ENCODE data around the gene SPTA1. TPM values are rescaled to one million over a fixed set of nuclear protein-coding genes. Genes with fewer than 3 reads are reported as not detected.

The SPTA1 gene
- polyA plus RNA-seq, 3 donors: 0.19 to 0.28 TPM; not detected in 1

GRCh38 chr1:158644449-158644848, 42.1 kb downstream of the SPTA1 start:
- Mint-ChIP-seq H3K27ac (peak overlapping the region; percentile 83 to 94 (median 89)), H3K4me1 (peaks cover 51% of the 10 kb centered on the region), H3K9me3 (peaks cover 0 to 2% (median 0%) of the 10 kb centered on the region in 7 donors), H3K4me3 (peak overlapping the region in 1 of 2 donors; percentile 21), H3K36me3 (no peaks in the 10 kb centered on the region), H3K27me3 (ENCODE audit: low read depth in 3 of 3) (peaks cover 0 to 3% (median 0%) of the 10 kb centered on the region in 3 donors)
- Histone ChIP-seq H3K9ac (ENCODE audit: insufficient read depth, low read length, poor library complexity, severe bottlenecking) (no peak overlapping the region), H3K4me3 (replicated peaks in 1 of 3; ENCODE audit: low read depth in 2 of 3, low read length in 3 of 3) (peak overlapping the region in 1 of 3 experiments; percentile 46), H3K4me2 (replicated peaks; ENCODE audit: extremely low read depth, low read length, poor library complexity, severe bottlenecking) (peak overlapping the region; percentile 46), H3K4me1 (ENCODE audit: control insufficient read depth in 1 of 2, insufficient read depth in 2 of 2, low read length in 2 of 2) (peaks cover 41 to 49% of the 10 kb centered on the region in 2 donors), H3K27ac (ENCODE audit: low read depth in 1 of 2, low read length in 2 of 2) (peak overlapping the region in 1 of 2 donors; percentile 67), H3K9me3 (replicated peaks in 1 of 2; ENCODE audit: control insufficient read depth in 1 of 2, insufficient read depth in 1 of 2, low read length in 2 of 2) (no peaks in the 10 kb centered on the region), H3K27me3 (ENCODE audit: control insufficient read depth in 2 of 2, insufficient read depth in 2 of 2, low read length in 2 of 2) (no peaks in the 10 kb centered on the region), H3K79me2 (ENCODE audit: insufficient read depth, low read length) (no peaks in the 10 kb centered on the region), H3K36me3 (replicated peaks in 1 of 2; ENCODE audit: control insufficient read depth in 1 of 2, insufficient read depth in 2 of 2, low read length in 2 of 2) (no peaks in the 10 kb centered on the region), H2AFZ (ENCODE audit: insufficient read depth, low read depth, low read length, poor library complexity, severe bottlenecking) (no peak overlapping the region), H4K20me1 (ENCODE audit: insufficient read depth, low read length) (no peaks in the 10 kb centered on the region)
- no peak for TF ChIP-seq CTCF (IDR thresholded peaks at IDR 0.05)
- WGBS (ENCODE audit: insufficient coverage): no CpG with 5 or more reads among the region's 2 CpGs
- peak; percentile 64 to 84 (median 78) for DNase-seq
- intact Hi-C loops (cut with micrococcal nuclease): no loop called here

- intact Hi-C loops (cut with micrococcal nuclease): no loop called here
- TF ChIP-seq CTCF (IDR thresholded peaks at IDR 0.05): no peak
- Histone ChIP-seq H4K20me1 (ENCODE audit: insufficient read depth, low read length) (no peaks in the 10 kb centered on the region), H3K4me1 (ENCODE audit: control insufficient read depth in 1 of 2, insufficient read depth in 2 of 2, low read length in 2 of 2) (peaks cover 17% of the 10 kb centered on the region in 2 donors), H3K4me2 (replicated peaks; ENCODE audit: extremely low read depth, low read length, poor library complexity, severe bottlenecking) (no peak overlapping the region), H3K79me2 (ENCODE audit: insufficient read depth, low read length) (no peaks in the 10 kb centered on the region), H3K9me3 (replicated peaks in 1 of 2; ENCODE audit: control insufficient read depth in 1 of 2, insufficient read depth in 1 of 2, low read length in 2 of 2) (no peaks in the 10 kb centered on the region), H3K27me3 (ENCODE audit: control insufficient read depth in 2 of 2, insufficient read depth in 2 of 2, low read length in 2 of 2) (no peaks in the 10 kb centered on the region), H3K4me3 (replicated peaks in 1 of 3; ENCODE audit: low read depth in 2 of 3, low read length in 3 of 3) (no peak overlapping the region), H3K36me3 (replicated peaks in 1 of 2; ENCODE audit: control insufficient read depth in 1 of 2, insufficient read depth in 2 of 2, low read length in 2 of 2) (no peaks in the 10 kb centered on the region), H3K27ac (ENCODE audit: low read depth in 1 of 2, low read length in 2 of 2) (no peak overlapping the region), H3K9ac (ENCODE audit: insufficient read depth, low read length, poor library complexity, severe bottlenecking) (no peak overlapping the region), H2AFZ (ENCODE audit: insufficient read depth, low read depth, low read length, poor library complexity, severe bottlenecking) (no peak overlapping the region)
- no peak overlapping the region for H3K4me3 Mint-ChIP-seq
- no peak for DNase-seq
- no peaks in the 10 kb centered on the region for H3K36me3 Mint-ChIP-seq
- peaks cover 22% of the 10 kb centered on the region for H3K4me1 Mint-ChIP-seq
- H3K27me3 Mint-ChIP-seq (ENCODE audit: low read depth in 3 of 3): peaks cover 0 to 7% (median 0%) of the 10 kb centered on the region in 3 donors
- H3K9me3 Mint-ChIP-seq: peaks cover 0 to 8% (median 2%) of the 10 kb centered on the region in 7 donors
- H3K27ac Mint-ChIP-seq: no peak overlapping the region
Observed at GRCh38 chr1:158638904-158639303, 47.6 kb downstream of the SPTA1 start.

Data from CD14-positive monocyte (primary cell).